Daoy (cell line): ENCODE measurements around the gene EEFSEC. TPM values are rescaled to one million over a fixed set of nuclear protein-coding genes. Genes with fewer than 3 reads are reported as not detected.

Experiments used
- DNase-seq: peaks from one replicate; pipeline ENCODE4 v3.0.0-alpha.2; 2015; ENCODE audit warnings: low read depth
- total RNA-seq: library from RNA; depleted of rRNA; stranded (reverse); fragments of >200 nt; shearing (Covaris generic); gene quantifications from 2 replicates; pipeline ENCODE4 v1.2.3, GENCODE V29; 2014; rRNA removed

Gene EEFSEC
- 1.4 and 4.4 TPM in 2 replicates for total RNA-seq

DNA sequence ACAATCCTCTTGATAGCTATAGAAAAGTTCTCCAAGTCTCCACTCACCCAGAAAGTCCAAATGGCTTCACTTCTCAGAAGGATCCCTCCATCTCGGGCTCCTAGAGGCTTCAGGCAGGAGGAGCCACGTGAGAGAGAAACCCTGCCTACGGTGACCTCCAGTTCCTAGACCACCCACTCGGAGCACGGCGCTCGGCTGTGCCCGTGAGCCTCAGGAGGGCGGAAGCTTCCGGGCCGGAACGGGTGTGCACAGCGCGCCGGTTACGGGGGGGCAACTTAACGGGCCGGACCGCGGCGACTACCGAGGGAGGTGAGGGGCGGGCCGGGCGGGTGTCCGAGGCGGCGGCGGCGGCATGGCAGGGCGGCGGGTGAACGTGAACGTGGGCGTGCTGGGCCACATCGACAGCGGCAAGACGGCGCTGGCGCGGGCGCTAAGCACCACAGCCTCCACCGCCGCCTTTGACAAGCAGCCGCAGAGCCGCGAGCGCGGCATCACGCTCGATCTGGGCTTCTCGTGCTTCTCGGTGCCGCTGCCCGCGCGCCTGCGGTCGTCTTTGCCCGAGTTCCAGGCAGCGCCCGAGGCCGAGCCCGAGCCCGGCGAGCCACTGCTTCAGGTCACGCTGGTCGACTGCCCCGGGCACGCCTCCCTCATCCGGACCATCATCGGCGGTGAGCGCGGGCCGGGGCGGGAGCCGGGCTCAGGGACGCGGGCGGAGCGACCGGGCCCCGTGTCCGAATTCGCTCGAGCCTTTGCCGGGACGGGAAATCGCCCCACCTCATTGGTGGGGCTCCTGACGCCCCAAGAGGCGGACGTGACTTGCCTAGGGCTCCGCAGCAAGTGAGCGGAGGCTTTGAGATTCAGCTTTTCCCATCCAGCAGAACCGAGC lies at the start of gene EEFSEC:
TSS of gene EEFSEC (plus strand) at position 326 of the 886 bp plus-strand sequence. CDS start at position 353, 27 bp downstream.
- DNase-seq: peak; percentile 87

GRCh38 chr3:128107834-128108233 lies 45.4 kb upstream of the EEFSEC start:
- DNase-seq: no peak

GRCh38 chr3:128111147-128111546 lies 42.1 kb upstream of the EEFSEC start:
- no peak for DNase-seq

DNA sequence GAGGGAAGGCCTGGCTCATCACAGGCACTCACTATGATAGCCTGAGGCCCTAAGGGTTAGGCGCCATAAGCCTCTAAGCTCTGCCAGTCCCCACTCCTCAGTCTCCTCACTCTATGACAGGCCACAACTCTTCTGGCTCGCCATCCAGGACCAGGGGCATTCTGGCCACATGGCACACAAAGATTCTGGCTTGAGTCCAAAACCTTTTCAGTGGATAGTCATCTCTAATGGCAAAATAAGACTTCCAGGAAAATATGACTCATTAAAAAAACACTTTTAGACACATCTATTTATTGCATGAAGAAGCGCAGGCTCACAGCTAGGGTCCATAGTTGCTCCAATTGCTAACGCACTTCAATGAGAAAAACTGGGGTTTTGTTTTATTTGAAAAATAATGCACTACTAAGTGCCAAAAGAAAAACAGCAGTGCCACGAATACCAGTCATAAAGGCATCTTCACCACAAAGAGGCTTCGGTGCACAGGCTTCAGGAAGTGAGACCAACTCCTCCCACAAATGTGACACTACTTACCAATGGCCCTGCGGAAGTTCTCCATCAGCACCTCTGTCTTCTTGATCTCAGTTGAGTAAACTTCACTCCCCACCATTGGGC lies 40.8 kb upstream of the EEFSEC start:
- DNase-seq: peak; percentile 89

DNA sequence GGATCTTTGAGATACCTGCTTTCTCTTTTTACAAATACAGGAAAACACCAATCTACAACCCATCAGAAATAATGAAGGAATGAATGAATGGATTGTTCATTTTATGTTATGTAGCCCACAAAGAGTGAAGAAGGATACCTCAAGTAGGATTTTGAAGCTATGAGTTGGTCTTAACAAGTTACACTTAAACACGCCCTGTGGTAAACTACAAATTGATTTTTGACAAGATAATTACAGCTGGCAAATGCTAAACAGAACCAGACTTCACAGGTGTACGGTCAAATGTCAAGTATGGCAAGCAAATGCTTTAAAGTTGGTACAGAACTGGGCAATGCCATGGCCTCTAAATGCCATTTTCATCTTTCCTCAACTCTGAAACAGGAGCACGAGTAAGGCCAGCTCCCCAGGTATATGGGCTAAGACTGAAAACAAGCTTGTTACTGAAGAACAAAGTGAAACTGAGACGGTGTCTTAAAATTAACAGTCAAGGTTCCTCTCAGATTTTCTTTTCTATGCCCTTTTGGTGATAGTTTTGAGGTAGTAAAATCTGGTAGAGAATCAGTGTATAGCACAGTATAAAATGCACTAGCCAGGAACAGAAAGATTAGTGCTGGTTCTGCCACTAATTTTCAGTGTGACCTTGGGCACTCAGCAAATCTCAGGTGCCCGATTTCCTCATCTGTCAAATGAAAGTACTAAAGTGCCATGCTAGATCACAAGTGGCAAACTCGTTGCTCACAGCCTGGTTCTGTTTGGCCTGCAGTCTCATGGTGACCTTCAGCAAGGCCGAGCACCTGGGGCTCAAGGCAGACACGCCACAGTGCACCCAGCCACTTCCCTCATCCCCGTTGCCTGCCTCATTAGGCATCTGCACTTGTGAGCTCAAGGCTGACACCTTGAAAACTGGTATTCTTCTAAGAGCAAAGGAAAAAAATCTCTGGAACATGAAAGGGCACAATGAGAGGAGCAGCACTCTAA lies 39.2 kb upstream of the EEFSEC start:
- no peak for DNase-seq

DNA sequence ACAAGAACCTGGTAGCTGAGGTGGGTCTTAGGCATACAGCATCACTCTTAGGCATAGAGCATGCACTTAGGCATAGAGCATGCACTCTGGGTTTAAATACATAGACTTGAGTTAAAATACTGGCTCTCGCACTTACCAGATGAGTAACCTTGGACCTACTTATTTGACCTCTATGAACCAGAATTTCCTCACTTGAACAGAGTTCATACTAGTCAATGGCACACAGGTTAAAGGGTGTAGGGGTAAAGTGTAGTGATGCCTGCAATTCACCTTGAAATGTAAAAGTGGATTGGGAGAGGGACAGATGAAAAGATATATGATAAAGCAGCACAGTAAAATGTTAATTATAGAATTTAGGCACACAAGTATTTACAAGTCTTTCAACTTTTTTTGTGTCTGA lies 31.3 kb upstream of the EEFSEC start:
- DNase-seq: no peak

DNA sequence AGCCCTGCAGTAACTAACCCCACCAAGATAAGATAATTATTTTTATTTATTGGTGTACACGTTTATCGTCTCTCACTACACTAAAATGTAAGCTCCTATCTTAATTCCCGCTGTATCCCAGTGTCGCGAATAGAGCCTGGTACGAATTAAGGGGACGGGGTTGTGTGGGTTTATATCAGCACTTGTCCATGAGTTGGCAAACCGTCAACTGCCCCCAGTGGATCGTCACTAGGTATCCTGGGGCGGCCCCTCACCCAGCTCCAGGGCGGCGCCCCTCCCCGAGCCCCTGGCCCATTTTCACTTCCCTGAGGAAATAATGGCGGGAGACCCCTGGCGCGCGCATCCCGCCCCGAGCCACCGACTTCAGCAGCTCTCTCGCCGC lies 30.1 kb upstream of the EEFSEC start:
- no peak for DNase-seq

DNA sequence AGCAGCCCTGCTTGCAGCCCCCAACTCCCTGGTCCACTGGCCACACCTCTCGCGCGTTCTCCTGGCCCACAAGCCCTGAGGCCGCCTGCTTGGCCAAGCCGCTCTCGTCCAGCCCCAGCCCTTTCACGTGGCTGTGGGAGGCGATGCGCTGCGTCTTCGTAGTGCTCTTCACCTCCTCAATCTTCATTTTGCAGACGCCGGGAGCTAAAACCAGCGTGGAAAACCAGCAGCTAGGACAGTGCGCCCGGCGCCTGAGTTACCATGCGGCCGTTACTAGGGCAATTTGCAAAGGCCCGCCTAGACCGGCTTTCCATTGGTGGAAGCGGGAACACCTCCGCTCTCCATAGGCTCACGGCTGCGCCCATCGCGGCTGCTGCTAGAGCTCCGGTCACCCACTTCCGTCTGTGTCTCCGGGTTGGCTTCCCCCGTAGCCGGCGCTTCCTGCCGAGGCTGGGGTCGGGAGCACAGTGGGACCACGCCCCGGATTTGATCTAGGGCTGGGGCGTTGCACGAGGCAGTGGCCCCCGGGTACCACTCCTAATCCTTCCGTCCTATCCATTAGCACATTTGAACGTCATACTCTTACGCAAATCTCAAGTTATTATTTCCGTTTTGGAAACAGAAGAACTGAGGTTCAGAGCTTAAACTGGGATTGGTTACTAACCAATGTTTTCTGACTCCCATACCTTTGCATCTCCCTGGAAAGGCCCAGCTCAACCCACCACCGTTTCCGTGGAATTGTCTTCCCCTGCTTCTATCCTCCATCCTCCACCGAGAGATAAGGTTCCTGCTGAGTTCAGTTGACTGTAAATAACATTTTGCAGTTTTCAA lies 29.5 kb upstream of the EEFSEC start, which contains the start of gene RUVBL1:
TSS of gene RUVBL1 (minus strand) at position 275 of the 831 bp plus-strand sequence. CDS start at position 187, 88 bp downstream.
- DNase-seq: peak; percentile 99

DNA sequence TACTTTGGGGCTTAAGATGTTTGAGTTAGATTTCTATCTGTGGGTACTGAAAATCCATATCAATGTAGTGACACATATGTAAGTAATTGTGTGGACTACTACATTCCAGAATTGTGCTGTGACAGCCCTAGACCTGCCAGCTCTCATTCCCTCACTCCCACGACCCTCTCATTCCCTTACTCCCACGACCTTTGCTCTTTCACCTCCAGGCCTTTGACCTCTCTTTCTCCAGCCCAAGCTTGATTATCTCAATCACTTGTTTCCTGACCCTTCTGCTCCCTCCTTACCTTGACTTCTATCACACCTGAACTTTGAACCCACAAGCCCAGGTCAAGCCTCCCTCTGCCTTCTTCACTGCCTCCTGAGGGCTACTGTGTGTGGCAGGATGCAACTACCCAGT lies 26.0 kb upstream of the EEFSEC start:
- no peak for DNase-seq

DNA sequence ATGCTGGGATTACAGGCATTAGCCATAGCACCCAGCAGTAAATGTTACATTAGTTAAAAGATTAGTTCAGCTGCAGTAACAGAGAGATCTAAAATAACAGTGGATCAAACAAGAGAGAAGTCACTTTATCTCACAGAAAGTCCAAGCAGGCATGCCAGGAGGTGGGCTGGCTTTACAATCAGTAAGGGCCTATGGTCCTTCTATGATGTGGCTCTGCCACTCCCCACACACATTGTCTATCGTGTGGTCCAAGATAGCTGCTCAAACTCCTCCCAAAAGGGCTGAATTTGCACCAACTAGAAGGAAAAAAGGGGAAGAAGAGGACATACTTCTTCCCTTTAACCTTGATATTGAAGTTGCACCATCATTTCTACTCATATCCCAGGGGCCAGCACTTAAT lies 25.0 kb upstream of the EEFSEC start:
- no peak for DNase-seq

GRCh38 chr3:128131897-128132646 lies 21.2 kb upstream of the EEFSEC start:
- no peak for DNase-seq

- peak; percentile 47 for DNase-seq
These were observed 19.9 kb upstream of the EEFSEC start for GRCh38 chr3:128133273-128133883.

DNA sequence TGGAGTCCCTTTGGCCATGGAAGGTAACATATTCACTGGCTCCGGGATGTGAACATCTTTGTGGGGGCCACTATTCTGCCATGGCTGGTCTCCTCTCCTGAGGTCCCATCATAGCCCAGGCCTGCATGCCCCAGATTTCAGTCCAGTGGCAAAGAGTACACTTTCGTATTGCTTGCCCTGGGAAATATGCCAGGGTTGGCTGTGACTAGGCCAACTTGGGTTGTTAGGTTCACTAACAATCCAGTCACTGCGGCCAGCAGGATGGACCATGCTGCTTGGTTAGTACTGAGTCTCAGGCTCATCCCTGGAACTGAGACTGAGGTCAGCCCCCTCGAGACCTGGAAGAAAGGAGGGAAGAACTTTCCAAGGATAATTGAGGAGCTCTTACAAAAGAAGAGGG lies 9.8 kb upstream of the EEFSEC start:
- DNase-seq: no peak

DNA sequence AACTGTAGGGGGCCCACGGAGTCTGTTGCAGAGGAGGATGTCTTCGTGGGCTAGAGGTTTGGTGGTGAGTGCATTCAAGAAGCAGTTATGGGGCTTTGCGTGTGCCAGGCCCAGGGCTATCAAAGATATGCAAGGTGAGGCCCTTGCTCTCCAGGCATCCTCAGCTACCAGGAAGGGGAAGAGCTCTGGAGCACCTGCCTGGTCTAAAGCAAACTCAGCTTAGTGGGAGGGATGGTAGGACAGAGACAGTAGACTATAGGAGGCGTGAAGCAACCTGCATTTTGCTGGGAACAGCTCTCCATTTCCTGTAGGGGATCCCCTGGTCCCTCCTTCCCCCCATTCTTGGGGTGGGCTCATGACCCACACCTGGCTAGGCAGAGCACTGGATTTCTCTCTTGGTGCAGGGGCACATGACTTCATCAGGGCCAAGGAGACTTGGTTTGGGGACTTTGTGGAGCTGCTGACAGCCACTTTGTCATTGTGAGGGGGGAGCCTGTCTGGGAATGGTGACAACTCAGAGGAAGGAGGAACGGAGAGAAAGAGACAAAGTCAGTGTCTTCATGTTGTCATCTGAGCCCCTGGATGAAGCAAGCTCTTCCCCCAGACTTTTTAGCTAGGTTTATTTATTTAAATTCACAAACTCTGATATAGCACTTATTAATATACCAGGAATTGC lies 8.6 kb upstream of the EEFSEC start:
- DNase-seq: no peak

DNA sequence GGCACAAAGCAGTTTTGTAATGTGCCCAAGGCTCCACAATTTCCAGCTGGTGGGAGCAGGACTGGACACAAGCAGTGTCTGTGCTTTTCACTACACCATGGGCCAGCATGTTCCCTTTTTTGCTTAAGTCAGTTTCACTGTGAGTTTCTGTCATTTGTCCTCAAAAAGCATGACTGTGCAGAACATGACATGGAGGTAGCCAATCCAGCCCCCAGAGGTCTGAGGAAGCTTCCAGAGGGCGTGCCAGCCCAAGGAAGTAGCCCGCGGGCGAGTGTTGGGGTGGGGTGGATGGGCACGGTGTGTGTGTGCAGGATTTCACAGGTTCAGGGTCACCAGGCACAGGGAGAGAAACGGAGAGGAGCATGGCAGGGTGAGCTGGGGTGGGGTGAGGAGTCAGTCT lies 8.0 kb upstream of the EEFSEC start:
- DNase-seq: no peak

DNA sequence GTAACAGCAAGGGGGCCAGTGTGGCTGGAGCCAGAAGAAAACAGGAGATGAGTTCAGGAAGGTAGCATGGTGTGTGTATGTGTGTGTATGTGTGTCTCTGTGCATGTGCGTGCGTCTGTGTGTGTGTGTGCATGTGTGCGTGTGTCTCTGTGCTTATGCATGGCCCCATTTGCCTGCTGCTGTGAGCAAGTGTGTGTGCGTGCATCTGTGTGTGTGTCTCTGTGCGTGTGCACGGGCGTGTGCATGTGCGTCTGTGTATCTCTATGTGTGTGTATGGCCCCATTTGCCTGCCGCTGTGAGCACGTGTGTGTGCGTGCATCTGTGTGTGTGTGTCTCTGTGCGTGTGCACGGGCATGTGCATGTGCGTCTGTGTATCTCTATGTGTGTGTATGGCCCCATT lies 7.1 kb upstream of the EEFSEC start:
- no peak for DNase-seq

GRCh38 chr3:128149650-128150049 lies 3.6 kb upstream of the EEFSEC start:
- DNase-seq: no peak

- DNase-seq: no peak
These were observed 1.5 kb upstream of the EEFSEC start for GRCh38 chr3:128151758-128152274.
